Ureter (tissue), 1 donor: ENCODE results near the gene HS6ST3. TPM values are rescaled to one million over a fixed set of nuclear protein-coding genes. Genes with fewer than 3 reads are reported as not detected.
"Not testable (repeated sequence)": the region's sequence is repeated elsewhere in the genome, so short reads cannot be mapped to it uniquely, and the experiment has no call there.

Experiments used
- DNase-seq: peaks from one replicate; pipeline ENCODE4 v3.0.0-alpha.2; 2020; ENCODE audit warnings: low spot score
- total RNA-seq: library from RNA; stranded (reverse); gene quantifications from one replicate; pipeline ENCODE4 v1.2.4, GENCODE V29; 2023
- donor health status: DM: yes; HTN: yes; CAD: no.

Gene HS6ST3
- total RNA-seq, 1 donor from 2014 or later: 4.4 TPM

DNA sequence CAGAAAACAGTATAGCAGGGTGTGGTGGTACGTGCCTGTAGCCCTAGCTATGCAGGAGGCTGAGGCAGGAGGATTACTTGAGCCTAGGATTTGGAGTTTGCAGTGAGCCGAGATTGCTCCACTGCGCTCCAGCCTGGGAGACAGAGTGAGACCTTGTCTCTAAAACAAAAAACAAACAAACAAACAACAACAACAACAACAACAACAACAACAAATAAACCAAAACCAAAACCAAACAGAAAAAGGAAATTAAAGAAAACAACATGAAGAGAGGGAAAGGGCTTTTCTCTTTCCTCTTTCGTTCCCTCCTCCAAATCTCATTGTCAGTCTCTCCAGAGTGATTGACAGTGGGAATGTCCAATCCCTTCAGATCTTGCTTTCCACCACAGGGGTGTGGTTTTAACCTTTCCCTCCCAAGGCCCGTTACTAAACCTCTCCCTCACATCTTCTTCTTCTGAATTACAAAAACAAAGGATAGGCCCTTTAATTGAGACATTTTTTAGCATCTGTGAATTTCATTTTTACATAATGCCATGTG, 341.2 kb downstream of the HS6ST3 start:
- DNase-seq: no peak

DNA sequence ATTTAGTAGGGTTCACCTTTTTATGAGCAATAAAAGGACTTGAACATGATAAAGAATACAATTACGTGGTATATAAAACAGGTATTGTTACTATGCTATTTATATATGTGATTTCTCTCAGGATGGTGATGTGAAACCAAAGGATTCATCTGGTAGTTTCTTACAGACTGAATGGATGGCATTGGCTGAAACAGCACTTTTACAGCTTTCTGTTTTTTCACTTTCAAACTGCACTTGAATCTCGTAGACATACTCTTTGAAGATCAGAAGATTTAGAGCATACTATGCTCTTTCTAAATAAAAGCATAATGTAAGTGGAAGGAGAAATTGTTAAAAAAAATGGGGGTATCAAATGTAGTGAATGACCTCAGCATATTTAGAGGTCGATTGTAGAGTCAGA, 354.8 kb downstream of the HS6ST3 start:
- DNase-seq: no peak

DNA sequence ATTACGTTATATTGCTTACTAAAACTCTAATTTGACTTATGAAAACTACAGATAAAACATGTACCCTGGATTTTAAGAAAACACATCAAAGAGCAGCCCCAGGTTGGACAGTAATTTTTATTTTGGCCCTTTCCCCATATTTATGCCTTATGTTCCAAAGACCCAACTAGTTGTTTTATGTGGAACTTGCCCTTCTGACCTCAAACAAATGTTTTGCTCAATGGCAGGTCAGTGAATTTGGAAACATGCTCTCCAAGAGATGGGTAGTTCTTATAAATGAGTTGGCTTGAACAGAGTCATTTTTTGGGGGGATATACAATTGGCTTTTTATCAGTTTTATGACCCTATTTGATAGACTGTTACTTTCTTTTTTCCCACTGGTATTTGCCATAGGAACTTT, 360.0 kb downstream of the HS6ST3 start:
- no peak for DNase-seq

DNA sequence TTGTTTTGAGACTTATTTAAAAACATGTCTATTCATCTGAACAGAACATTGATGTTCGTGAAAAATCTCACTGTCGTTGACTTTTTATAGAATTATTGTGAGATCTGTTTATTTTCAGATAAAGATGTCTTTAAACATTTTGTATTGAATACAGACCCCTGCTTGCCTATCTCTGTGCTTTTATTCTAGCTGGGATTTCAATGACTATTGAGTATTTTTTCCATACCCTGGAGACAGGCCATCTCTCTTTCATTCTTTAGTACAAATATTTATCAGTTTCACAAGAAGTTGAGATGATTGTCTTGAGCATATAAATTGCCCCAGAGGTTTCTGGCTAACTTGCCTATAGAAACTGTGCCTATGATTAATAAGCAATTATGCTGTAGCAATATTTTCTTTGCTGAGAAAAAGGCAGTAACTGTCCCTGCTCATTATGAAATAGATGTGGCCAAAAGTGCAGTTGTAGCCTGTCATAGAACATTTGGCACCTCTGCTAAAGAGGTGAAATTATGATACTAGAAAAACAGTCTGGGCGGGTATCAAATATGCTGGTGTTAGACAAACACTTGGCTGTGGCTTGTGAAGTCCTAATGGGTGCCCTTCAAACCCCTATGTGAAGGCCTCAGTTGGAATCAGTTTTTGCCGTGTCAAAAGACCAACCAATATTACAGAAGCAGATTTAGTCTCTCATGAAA, 360.6 kb downstream of the HS6ST3 start:
- no peak for DNase-seq

DNA sequence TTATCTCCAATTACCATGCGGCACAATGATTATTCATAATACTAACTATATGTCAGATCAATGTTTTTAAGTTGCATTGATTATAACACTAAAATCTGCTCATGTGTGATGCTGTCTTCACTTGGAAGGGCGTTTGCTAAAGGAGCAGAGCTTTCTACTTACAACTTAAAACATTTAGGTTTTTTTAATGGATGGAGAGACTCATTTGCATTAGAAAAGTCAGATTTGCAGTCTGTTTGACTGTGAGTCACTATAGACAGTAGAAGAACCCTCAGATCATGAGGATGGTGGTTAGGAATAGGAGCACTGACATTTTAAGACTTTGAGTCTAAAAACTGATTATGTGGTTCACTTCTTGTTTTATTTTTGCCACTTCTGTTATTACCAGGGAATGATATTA, 364.6 kb downstream of the HS6ST3 start:
- DNase-seq: no peak

DNA sequence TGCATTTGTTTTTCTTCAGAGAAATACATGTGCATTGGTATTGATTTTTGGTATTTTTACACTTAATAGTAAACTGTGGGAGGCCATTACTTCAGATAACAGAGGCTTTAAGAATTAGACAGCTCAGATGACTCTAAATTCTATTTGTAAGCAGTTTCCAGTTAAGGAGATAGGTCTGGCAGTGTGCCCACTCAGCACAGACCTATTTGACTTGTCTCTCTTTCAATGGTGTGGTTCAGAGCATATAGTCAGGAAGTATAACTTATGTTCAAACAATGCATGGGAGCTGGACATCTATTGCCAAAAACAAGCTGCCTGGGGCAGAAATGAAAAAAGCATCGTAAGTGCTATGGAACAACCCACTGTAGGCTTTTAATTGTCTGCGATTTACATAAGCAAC, 370.7 kb downstream of the HS6ST3 start:
- DNase-seq: no peak

DNA sequence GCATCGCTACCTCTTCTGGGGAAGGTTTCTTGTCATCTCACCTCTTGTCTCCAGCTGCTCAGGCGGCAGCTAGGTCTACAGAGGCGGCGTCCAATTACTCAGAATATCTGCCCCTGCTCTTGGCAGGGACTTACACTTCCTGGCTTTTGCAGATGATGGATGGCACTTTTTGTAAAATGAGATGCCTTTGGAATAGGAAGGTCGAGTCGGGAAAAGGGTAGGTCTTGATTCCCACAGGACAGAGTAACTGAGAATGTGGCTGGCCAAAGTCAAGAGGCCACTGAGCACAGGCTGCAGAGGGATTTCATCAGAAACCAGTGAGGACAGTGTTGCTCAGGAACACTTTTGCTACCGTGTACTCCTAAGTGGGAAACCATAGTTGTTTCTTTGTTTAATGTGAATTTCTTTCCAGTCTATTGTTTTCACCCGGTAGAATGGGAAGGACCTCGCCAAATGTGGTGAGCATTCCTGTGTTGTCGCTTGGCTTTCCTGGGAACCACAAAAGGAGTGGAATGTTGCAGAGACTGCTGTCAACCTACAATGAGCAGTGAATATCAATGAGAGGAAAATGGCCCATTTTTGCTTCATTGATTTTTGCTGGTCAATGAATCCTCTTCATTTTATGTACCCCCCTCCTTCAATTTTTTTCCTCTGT, 383.7 kb downstream of the HS6ST3 start:
- DNase-seq: no peak

DNA sequence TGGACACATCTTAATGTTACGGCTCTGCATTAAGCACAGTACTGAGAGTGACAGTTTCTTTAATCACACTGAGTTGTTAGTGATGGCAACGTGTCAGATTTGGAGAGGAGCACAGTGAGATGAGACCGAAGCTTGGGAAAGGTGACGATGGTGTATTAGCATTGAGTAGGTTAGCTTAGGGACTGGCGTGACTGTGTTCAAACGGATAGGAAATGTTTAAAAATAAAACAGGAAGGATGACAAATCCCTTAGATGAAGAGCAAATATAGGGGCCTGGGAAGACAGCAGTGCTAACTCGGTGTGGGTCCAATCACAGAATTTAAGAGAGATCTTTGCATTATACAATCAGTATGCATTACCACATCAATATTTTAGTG, 384.3 kb downstream of the HS6ST3 start:
- DNase-seq: no peak

DNA sequence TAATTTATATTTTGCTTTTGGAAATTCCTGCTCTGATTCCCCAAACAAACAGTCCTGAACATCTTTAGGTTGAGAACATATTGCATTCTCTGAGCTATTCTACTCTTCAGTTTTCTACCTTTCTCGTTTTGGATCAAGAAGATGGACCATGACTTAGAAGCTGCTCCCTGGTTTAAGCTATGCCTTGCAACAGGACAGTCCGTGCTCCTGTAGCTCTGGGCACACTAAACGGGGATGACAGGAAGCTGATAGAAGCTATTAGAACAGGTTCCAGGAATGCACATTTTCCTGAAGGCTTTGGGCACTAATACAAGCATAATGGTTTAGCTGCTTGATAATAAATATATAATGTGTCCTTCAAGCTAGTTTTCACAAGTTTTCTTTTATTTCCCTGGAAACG, 385.2 kb downstream of the HS6ST3 start:
- no peak for DNase-seq

DNA sequence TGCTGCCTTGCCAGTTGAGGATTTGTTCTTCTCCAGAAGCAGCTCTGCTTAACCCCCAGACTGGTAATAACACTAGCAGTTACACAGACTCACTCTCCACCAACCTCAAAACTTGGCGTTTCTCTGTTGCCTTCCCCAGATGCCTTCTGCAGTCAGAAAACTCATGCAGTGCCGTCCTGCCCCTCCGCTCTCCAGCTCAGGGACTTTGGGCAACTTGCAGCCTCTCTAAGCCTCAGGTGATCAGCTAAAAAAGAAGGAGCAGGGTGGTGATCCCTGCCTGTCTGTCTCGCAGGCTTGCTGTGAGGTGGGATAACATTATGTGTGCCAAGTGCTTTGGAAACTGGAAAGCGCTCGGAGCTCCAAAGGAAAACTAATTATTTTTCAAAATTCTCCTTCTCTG, 391.6 kb downstream of the HS6ST3 start:
- DNase-seq: no peak

DNA sequence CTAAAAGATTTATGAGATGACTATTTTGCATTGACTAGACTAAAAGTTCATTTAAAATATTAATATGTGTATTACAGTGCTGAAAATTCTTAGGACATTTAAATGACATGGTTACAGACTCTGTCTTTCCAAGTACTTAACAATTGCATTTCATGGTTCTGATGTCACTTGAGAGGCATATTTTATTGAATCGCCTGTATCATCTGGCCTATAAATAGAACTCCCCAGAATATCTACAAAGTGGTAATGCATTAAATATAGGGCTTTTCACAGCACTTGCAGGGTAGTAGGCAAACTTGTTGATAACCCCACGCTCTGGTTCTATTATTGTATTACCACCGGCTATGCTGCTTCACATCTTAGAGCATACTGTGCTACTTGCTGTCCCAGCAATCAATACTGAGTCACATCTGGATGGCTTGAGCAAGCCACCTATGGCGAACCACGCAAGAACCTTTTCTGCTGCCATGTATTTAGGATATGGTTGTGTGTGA, 400.6 kb downstream of the HS6ST3 start:
- no peak for DNase-seq

DNA sequence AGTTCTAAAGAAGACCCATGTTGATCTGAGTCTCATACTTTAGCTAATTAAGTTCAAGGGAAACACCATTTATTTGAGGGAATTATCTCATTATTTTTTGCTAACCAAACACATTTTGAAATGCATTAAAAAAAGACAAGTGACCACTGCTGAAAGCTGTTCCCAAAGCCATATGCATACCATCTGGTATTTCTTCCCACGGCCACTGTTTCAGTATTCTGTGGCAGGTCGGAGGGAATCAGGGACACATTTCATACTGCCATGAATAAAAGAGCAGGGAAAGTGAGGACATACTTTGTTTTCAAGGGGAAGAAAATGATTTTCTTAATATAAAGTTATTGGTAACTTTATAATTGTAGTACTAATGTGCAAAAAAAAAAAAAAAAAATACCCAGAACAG, 401.2 kb downstream of the HS6ST3 start:
- DNase-seq: no peak

DNA sequence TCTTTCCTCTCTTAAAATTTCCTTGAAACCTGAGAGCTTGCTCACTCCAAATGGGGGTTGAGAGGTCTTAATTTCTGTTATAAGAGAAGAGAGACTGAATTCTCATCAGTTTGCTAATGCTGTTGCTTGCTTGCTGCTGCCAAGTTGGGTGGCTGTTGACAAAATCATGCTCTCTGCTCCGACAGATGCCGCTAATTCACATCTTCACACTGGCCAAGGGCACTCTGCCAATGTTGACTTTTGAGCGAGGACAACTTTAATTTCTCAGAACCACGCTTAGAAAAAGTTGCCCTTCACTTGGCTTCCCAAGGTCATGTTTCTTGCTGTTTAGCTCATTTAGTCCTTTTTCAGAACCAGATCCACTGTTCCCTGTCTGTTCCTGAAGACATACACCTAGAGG, 402.9 kb downstream of the HS6ST3 start:
- no peak for DNase-seq

DNA sequence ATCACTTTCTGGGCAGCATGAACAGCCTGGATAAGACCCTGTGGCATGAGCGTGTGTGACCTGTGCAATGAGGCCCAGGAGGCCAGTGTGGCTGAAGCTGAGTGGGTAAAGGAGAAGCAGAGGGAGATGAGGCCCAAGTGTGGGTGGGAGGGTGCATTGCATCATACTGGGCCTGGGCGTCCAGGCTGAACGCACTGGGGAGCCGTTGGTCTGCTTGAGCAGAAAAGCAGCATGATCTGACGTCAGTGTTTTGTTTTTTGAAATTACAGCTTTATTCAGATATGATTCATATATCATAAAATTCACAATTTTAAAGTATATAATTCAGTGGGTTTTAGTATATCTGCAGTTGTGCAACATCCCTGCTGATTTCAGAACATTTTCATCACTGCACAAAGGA, 409.7 kb downstream of the HS6ST3 start:
- DNase-seq: no peak

DNA sequence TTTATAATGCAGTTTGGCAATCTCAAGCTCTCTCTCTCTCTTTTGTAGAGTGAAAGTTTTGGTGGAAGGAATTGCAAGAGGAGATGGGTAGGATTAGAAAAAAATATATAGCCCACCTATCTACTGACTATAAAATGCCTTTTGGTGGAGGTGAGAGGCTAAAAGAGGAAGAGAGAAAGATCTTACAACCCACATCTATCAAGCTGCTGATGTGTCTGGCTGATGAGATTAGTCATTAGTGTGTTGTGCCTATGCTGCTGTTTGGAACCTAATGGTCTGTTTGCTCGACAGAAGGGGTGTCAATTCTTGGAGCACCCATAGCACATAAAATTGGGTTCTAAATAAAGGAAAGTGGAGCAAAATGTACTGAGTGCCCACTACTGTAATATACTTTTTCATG, 411.0 kb downstream of the HS6ST3 start:
- DNase-seq: no peak

DNA sequence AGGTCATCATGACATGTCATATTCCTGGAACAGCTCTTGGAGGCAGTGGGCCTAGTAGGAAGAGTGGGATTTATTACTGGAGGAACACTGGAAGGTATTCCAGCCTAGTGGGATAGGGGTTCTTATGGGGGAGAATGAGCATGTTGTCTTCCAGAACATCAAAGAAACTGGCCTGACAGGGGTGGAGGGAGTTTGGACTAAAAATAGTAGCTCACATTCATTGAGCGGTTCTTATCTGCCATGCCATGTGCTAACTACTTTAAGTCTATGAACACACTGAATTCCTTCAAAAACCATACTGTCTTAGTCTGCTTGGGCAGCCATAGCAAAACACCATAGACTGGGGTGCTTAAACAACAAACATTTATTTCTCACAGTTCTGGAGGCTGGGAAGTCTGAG, 413.6 kb downstream of the HS6ST3 start:
- no peak for DNase-seq

DNA sequence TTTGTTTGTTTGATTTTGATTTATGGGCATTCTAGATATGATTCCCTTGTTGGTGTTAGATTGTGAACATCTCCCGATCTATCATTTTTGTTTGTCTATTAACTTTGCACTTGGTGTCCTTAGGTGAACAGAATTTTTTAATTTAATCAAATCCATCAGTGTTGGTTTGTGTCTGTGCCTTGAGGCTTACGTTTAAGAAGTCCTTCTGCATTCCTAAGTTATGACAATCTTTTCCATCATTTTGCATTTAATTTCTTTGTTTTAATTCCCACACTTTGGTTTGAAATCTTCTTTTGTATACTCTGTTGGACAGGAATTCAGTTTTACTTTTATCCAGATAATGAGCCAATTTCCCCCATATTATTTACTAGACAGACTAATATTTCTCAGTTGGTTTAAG, 421.7 kb downstream of the HS6ST3 start:
- DNase-seq: no peak

DNA sequence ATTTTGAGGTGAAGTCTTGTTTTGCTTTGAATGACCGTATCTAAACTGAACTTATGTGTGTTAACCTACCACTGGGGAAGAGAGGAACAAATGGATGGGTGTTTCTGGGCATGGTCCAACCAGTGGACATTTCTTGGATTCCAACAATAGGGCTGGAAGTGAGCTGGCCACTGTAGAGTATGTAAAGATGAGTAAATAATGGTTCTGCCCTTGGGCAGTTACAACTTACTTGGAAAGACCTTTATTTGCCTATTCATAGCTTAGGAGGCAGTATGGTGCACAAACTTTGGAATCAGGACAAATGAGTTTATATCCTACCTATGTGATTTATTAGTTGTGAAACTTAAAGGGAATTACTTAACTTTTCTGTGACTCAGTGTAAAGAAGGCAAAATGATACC, 429.5 kb downstream of the HS6ST3 start:
- DNase-seq: no peak

DNA sequence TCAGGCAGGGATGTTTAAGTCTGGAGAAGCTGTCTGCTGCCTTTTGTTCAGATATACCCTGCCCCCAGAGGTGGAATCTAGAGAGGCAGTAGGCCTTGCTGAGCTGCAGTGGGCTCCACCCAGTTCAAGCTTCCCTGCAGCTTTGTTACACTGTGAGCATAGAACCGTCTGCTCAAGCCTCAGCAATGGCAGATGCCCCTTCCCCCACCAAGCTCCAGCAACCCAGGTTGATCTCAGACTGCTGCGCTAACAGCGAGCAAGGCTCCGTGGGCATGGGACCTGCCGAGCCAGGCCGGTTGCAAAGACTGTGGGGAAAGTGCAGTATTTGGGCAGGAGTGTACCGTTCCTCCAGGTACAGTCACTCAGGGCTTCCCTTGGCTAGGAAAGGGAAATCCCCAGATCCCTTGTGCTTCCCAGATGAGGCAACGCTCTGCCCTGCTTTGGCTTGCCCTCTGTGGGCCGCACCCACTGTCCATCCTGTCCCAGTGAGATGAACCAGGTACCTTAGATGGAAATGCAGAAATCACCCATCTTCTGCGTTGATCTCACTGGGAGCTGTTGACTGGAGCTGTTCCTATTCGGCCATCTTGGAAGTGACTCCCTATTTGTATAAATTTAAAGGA, 434.6 kb downstream of the HS6ST3 start:
- not testable (repeated sequence) for DNase-seq

DNA sequence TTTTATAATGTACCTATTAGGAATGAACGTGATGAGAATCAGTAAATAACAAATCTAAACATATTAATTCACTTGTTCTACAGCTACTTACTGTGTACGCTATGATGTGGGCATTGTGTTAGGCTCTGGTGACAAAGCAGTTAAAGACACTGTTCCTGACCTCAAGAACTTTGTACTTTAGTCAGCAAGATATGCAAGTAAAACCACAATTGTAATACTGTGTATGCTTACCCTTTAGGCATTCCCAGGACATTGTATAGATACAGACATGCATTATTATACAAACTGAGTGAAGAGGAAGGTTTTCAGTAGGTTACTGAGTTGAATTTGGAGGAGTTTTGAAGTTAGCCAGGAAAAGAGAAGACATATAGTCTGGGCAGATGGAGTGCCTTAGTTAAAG, 435.8 kb downstream of the HS6ST3 start:
- no peak for DNase-seq

DNA sequence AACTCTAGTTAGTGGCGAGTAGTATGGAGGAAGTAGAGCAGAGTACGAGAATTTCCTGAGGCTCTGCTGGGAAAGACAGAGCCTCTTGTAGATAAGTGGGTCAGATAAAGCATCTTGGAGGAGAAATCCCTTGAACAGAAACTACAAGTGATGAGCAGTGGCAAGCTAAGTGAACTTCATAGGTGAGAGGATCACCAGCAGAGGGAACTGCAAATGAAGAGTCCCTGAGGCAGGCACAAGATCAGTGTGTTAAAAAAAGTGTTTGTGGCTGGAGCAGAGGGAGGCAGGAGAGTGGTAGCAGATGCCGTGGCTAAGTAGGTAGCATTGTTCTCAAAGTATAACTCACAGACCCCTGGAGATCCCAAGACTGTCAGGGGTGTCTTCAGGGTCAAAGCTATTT, 437.6 kb downstream of the HS6ST3 start:
- no peak for DNase-seq

DNA sequence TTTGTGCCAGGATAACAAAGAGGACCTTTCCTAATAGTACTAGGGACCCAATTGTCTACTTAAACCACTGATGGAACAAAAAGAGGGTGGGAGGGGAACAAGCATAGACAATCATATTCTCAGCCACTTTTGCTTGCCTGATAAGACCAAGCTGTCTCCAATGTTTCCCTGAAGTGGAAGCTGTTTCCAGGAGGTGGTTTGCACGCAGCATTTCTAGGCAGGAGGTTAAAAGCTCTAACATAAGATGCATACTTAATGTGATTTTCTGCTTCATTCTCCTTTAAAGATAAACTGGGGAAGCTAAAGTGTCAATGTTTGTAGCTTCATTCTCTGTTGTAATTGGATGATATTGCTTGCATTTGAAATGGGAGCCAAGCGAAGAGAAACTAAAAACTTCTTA, 442.9 kb downstream of the HS6ST3 start:
- DNase-seq: no peak

DNA sequence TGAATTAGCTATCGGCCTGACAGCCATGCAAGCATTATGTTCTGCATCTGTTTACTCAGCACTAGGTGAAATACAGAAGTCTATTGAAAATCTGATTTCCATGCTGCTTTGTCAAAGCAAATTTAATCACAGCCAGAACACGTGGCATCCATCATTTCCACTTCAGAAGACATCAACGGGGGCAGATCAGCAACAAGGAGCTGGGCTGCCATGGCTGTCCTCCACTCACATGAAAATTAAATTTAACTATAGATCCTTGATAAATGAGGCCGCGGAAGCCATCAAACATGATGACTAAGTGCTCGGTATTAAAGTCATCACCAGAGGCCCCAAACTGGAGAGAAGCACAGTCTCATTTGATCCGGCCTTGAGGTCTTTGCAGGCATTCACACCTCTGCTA, 443.5 kb downstream of the HS6ST3 start:
- DNase-seq: no peak
